GM12891 (cell line): Measurements from ENCODE around the gene RFLNA.

Source experiments
- PAX5 ChIP-seq: IDR thresholded peaks from 2 replicates; pipeline ENCODE4 v1.6.1; 2011; ENCODE audit warnings: low read length, moderate library complexity, mild to moderate bottlenecking; ENCODE audit not compliant: insufficient read depth, severe bottlenecking
- POLR2A ChIP-seq: IDR thresholded peaks from 2 replicates; pipeline ENCODE4 v1.6.1; 2011; ENCODE audit warnings: low read depth, low read length, control low read depth
- POLR2AphosphoS5 ChIP-seq: IDR thresholded peaks from 2 replicates; pipeline ENCODE4 v1.6.1; 2011; ENCODE audit warnings: low read depth, low read length, control low read depth
- SPI1 ChIP-seq: IDR thresholded peaks from 2 replicates; pipeline ENCODE4 v1.6.1; 2011; ENCODE audit warnings: low read depth, low read length, control low read depth
- TAF1 ChIP-seq: IDR thresholded peaks from 2 replicates; pipeline ENCODE4 v1.6.1; 2011; ENCODE audit warnings: low read depth, low read length, control low read depth

DNA sequence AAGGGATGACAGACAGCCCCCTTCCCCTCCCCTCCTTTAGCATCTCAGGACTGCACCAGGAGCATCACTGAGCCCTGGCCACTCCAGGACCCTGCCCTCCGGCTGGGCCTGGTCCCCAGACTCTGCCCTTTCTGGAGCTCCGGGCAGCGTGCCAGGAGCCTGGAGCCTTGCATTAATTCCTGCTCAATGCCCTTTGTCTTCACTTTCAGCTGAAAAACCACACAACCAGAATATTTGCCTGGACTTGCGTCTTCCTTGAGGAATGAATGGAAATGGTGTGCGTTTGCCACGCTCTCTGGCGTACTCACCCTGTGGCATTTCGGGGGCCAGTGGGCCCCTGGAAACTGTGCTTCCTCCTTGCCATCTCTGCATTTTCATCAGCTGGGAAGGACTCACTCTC lies 8.5 kb upstream of the RFLNA start:
- TF ChIP-seq POLR2A, result no peak
- TF ChIP-seq TAF1, result no peak
- no peak for TF ChIP-seq PAX5
- no peak for TF ChIP-seq SPI1
- TF ChIP-seq POLR2AphosphoS5, result no peak
